KG1 (cell line): ENCODE results near the gene ADARB2.
"Not testable (repeated sequence)": the region's sequence is repeated elsewhere in the genome, so short reads cannot be mapped to it uniquely, and the experiment has no call there.

ENCODE experiments used
- DNase-seq: peaks from one replicate; lab custom pipeline; 2025; lab: John Stamatoyannopoulos, UW

The ADARB2 gene

GRCh38 chr10:1546431-1547110, 190.8 kb downstream of the ADARB2 start:
- no peak for DNase-seq

- no peak for DNase-seq
Observed at GRCh38 chr10:1545524-1545923, 191.8 kb downstream of the ADARB2 start.

- no peak for DNase-seq
Observed at GRCh38 chr10:1544929-1545328, 192.4 kb downstream of the ADARB2 start.

- no peak for DNase-seq
Observed at GRCh38 chr10:1544209-1544673, 193.1 kb downstream of the ADARB2 start.

GRCh38 chr10:1543596-1543995, 193.7 kb downstream of the ADARB2 start:
- no peak for DNase-seq

- no peak for DNase-seq
Observed at GRCh38 chr10:1542941-1543340, 194.4 kb downstream of the ADARB2 start.

- no peak for DNase-seq
Observed at GRCh38 chr10:1540144-1540543, 197.2 kb downstream of the ADARB2 start.

GRCh38 chr10:1539216-1539615, 198.1 kb downstream of the ADARB2 start:
- DNase-seq = no peak

GRCh38 chr10:1538531-1539061, 198.7 kb downstream of the ADARB2 start:
- no peak for DNase-seq

- DNase-seq = no peak
Observed at GRCh38 chr10:1538121-1538520, 199.2 kb downstream of the ADARB2 start.

GRCh38 chr10:1537449-1537848, 199.9 kb downstream of the ADARB2 start:
- not testable (repeated sequence) for DNase-seq

GRCh38 chr10:1536341-1536740, 201.0 kb downstream of the ADARB2 start:
- DNase-seq = no peak

- no peak for DNase-seq
Observed at GRCh38 chr10:1535301-1535965, 201.9 kb downstream of the ADARB2 start.

- DNase-seq = no peak
Observed at GRCh38 chr10:1534820-1535219, 202.5 kb downstream of the ADARB2 start.

- DNase-seq = no peak
Observed at GRCh38 chr10:1532636-1533035, 204.7 kb downstream of the ADARB2 start.

- DNase-seq = no peak
Observed at GRCh38 chr10:1531883-1532597, 205.3 kb downstream of the ADARB2 start.

GRCh38 chr10:1530871-1531517, 206.3 kb downstream of the ADARB2 start:
- DNase-seq = no peak

- no peak for DNase-seq
Observed at GRCh38 chr10:1529806-1530413, 207.4 kb downstream of the ADARB2 start.

- no peak for DNase-seq
Observed at GRCh38 chr10:1527951-1528350, 209.4 kb downstream of the ADARB2 start.

GRCh38 chr10:1526436-1527055, 210.8 kb downstream of the ADARB2 start:
- no peak for DNase-seq
